ENCODE measurements around the gene SMIM1. TPM values are rescaled to one million over a fixed set of nuclear protein-coding genes. Genes with fewer than 3 reads are reported as not detected.

The SMIM1 gene
- total and polyA plus RNA-seq, 9 of the 15 experiments (the other 6 are each of a cell fraction or from before 2014, with no cell fraction given), result 2.3 to 125 (median 24.3) TPM

DNA sequence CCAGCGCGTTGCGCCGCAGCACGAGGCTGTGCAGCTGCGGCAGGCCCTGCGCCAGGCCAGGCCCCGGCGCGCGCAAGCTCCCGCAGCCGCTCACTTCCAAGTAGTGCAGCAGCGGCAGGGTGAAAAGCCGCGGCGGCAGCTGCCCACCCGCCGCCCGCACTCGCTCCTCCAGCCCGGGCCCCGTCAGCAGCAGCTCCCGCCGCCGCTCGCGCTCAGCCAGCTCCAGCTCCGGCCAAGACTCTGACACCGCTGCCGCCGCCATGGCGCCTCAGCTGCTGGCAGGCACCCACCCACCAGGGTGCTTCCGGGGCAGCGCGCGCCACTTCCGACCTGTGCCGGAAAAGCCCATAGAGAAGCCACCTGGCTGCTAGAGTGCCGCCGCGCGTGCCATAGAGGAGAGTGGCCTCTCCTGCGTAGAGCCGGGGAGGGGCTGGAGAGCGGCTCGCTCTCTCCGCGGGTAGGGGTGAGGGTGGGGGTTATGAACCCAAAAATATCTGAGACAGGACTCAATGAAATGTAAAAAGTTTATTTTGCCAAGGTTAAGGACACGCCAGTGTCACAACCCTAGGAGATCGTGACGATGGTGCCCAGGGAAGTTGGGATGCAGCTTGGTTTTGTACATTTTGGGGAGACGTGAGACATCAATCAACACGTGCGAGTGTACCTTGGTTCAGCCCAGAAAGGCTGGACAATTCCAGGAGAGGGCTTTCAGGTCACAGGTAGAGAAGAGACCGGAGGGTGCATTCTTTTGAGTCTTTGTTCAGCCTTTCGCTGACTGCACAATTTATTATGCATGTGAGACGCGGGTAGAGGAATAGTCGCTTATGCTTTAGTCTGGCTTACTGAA lies 23.9 kb downstream of the SMIM1 start, which contains the start of gene LRRC47 (continued):
- TF ChIP-seq E2F6 (IDR thresholded peaks at IDR 0.05; ENCODE audit: borderline replicate concordance in 1 of 2, extremely low read depth in 1 of 2, insufficient read depth in 1 of 2, insufficient read length in 1 of 2, low read depth in 1 of 2, low read length in 1 of 2, poor library complexity in 1 of 2, severe bottlenecking in 1 of 2) (peak in 1 of 2 experiments; percentile 23), MEIS2 (IDR thresholded peaks at IDR 0.05; ENCODE audit: partially characterized antibody) (peak; percentile 82), ZBTB7A (IDR thresholded peaks at IDR 0.05; ENCODE audit: borderline replicate concordance, control insufficient read depth, low read depth, low read length) (peak; percentile 74; the same call in 1 of the 2 replicates), TCF7 (IDR thresholded peaks at IDR 0.05; ENCODE audit: borderline replicate concordance) (peak; percentile 81), ZNF23 (CRISPR knock-in tag; IDR thresholded peaks at IDR 0.05) (no peak), SMARCE1 (IDR thresholded peaks at IDR 0.05) (peak; percentile 49; the same call in 1 of the 2 replicates), RBFOX2 (IDR thresholded peaks at IDR 0.05; ENCODE audit: low read depth, low read length) (peak; percentile 90), ZZZ3 (IDR thresholded peaks at IDR 0.05) (peak; percentile 73; the same call in 1 of the 2 replicates), ZNF764 (CRISPR knock-in tag; IDR thresholded peaks at IDR 0.05; ENCODE audit: low read depth) (no peak), NFATC3 (IDR thresholded peaks at IDR 0.05) (no peak), THRA (IDR thresholded peaks at IDR 0.05) (no peak), MTA3 (IDR thresholded peaks at IDR 0.05; ENCODE audit: borderline replicate concordance) (no peak; the same call in 1 of the 2 replicates), SREBF2 (CRISPR knock-in tag; IDR thresholded peaks at IDR 0.05) (no peak), NFE2 (IDR thresholded peaks at IDR 0.05; ENCODE audit: low read depth) (no peak; the same call in 1 of the 2 replicates)
- TF ChIP-seq, protein P1, sequence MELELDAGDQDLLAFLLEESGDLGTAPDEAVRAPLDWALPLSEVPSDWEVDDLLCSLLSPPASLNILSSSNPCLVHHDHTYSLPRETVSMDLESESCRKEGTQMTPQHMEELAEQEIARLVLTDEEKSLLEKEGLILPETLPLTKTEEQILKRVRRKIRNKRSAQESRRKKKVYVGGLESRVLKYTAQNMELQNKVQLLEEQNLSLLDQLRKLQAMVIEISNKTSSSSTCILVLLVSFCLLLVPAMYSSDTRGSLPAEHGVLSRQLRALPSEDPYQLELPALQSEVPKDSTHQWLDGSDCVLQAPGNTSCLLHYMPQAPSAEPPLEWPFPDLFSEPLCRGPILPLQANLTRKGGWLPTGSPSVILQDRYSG (tag; conservative IDR thresholded peaks at IDR 0.05; ENCODE audit: low read depth), result no peak
- TF ChIP-seq, protein P2, sequence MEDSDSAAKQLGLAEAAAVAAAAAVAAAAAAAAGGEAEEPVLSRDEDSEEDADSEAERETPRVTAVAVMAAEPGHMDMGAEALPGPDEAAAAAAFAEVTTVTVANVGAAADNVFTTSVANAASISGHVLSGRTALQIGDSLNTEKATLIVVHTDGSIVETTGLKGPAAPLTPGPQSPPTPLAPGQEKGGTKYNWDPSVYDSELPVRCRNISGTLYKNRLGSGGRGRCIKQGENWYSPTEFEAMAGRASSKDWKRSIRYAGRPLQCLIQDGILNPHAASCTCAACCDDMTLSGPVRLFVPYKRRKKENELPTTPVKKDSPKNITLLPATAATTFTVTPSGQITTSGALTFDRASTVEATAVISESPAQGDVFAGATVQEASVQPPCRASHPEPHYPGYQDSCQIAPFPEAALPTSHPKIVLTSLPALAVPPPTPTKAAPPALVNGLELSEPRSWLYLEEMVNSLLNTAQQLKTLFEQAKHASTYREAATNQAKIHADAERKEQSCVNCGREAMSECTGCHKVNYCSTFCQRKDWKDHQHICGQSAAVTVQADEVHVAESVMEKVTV (CRISPR knock-in tag; IDR thresholded peaks at IDR 0.05), result no peak
- TF ChIP-seq, protein P3, sequence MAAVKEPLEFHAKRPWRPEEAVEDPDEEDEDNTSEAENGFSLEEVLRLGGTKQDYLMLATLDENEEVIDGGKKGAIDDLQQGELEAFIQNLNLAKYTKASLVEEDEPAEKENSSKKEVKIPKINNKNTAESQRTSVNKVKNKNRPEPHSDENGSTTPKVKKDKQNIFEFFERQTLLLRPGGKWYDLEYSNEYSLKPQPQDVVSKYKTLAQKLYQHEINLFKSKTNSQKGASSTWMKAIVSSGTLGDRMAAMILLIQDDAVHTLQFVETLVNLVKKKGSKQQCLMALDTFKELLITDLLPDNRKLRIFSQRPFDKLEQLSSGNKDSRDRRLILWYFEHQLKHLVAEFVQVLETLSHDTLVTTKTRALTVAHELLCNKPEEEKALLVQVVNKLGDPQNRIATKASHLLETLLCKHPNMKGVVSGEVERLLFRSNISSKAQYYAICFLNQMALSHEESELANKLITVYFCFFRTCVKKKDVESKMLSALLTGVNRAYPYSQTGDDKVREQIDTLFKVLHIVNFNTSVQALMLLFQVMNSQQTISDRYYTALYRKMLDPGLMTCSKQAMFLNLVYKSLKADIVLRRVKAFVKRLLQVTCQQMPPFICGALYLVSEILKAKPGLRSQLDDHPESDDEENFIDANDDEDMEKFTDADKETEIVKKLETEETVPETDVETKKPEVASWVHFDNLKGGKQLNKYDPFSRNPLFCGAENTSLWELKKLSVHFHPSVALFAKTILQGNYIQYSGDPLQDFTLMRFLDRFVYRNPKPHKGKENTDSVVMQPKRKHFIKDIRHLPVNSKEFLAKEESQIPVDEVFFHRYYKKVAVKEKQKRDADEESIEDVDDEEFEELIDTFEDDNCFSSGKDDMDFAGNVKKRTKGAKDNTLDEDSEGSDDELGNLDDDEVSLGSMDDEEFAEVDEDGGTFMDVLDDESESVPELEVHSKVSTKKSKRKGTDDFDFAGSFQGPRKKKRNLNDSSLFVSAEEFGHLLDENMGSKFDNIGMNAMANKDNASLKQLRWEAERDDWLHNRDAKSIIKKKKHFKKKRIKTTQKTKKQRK (IDR thresholded peaks at IDR 0.05; ENCODE audit: borderline replicate concordance, low read depth, low read length), result no peak
